ENCODE measurements around the gene MMP1.

MMP1 gene

DNA sequence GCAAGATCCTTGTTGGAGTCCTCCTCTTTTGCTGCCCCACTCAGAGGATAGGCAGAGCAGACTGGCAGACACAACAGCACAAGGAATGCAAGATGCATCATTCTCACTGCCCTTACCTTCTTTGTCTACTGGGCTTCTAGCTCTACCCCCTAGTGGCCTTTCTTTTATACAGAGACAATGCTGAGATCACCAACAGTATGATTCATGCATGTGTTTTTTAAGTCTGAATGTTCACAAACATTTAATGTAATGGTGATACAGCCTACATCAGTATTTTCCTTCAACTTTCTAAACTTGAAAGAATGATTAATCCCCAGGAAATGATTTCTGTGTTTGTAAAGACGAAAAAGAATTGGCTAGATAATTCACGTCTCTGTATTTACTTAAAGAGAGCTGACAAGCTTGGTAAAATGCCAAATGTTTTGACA, 17.5 kb downstream of the MMP1 start, which contains the start of gene MMP10:
Gene MMP10, minus strand, starts transcription at position 138 of the 428 bp plus-strand sequence. Its CDS starts 37 bp downstream, at position 101.
- peak within 1 kb of the TSS; percentile 16; the same call in 1 of the 2 replicates for H3K27ac ChIP-seq
- TF ChIP-seq ZFX (IDR thresholded peaks at IDR 0.05; ENCODE audit: borderline replicate concordance), result no peak
- TF ChIP-seq, protein P1, sequence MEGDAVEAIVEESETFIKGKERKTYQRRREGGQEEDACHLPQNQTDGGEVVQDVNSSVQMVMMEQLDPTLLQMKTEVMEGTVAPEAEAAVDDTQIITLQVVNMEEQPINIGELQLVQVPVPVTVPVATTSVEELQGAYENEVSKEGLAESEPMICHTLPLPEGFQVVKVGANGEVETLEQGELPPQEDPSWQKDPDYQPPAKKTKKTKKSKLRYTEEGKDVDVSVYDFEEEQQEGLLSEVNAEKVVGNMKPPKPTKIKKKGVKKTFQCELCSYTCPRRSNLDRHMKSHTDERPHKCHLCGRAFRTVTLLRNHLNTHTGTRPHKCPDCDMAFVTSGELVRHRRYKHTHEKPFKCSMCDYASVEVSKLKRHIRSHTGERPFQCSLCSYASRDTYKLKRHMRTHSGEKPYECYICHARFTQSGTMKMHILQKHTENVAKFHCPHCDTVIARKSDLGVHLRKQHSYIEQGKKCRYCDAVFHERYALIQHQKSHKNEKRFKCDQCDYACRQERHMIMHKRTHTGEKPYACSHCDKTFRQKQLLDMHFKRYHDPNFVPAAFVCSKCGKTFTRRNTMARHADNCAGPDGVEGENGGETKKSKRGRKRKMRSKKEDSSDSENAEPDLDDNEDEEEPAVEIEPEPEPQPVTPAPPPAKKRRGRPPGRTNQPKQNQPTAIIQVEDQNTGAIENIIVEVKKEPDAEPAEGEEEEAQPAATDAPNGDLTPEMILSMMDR (IDR thresholded peaks at IDR 0.05), result peak; percentile 81

DNA sequence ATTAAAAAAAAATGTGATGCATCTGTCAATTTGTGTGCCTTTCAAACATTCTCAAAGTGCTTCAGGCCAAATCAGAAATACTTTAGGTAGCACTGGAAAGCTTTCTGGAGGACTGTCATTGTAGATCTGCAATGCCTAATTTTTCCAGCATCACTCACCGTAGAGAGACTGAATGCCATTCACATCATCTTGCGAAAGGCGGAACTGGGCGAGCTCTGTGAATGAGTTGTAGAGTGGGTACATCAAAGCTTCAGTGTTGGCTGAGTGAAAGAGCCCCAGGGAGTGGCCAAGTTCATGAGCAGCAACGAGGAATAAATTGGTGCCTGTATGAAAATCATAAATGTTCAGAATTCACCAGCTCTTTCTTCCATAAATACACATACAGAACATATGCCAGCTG, 21.5 kb downstream of the MMP1 start:
- no peak overlapping the region for H3K27ac ChIP-seq
- TF ChIP-seq, protein P1 (IDR thresholded peaks at IDR 0.05), result no peak
- no peak for TF ChIP-seq ZFX (IDR thresholded peaks at IDR 0.05; ENCODE audit: borderline replicate concordance)

DNA sequence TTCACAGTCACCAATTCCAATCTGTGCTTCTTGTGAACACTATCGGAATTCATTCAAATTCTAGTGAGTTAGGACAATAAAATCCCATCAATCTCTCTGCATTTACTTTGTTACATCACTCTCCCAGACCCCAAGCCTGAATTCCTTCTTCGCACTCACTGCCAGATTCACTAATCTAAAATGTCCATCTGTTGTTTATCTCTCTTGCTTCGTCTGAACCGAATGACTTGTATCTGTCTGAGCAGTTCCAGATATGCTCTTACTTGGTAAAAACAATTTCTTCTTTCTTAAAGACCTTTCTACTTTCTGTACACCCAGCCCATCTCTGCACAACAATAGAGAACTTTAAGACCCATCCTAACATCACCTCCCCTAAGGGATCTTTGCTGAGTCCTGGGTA, 24.6 kb downstream of the MMP1 start:
- no peak for TF ChIP-seq ZFX (IDR thresholded peaks at IDR 0.05; ENCODE audit: borderline replicate concordance)
- TF ChIP-seq, protein P1 (IDR thresholded peaks at IDR 0.05), result no peak
- H3K27ac ChIP-seq, result no peak overlapping the region

DNA sequence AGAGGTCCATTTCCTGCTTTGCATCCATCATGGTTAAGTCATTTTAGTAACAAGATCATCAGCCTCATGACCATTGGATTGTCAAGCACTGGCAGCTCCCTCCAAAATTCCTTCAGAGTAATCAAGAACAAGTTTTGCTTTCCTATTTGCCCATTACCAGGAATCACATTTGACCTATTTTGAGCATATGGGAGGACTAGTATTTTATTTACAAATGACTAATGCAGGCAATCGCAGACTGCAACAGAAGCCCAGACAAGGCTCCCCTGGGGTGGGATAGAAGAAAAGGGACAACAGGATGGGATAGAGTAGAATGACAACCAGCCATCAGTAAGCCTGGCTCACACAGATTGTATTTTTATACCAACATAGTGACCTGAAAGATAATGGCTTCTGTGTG, 26.6 kb downstream of the MMP1 start:
- no peak overlapping the region for H3K27ac ChIP-seq
- TF ChIP-seq, protein P1 (IDR thresholded peaks at IDR 0.05), result no peak

DNA sequence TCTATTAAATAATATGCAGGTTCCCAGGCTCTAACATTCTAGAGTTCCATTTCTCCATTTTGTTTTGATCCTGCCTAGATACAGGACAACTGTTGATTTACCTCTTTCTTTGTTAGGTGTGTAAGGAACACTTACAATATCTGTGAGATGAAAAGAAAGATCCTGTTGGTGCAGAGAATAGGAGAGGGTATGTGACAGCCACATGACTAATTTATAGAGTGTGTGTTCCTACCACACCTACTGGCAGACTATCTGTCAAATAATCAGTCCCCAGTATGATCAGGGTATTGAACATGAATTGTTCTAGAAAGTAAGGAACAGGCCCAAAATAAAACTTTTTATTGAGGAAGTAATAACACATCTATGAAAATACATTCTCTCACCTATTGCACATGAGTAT, 27.8 kb downstream of the MMP1 start:
- TF ChIP-seq, protein P1 (IDR thresholded peaks at IDR 0.05), result no peak
- no peak for TF ChIP-seq ZFX (IDR thresholded peaks at IDR 0.05; ENCODE audit: borderline replicate concordance)
- H3K27ac ChIP-seq, result no peak overlapping the region

DNA sequence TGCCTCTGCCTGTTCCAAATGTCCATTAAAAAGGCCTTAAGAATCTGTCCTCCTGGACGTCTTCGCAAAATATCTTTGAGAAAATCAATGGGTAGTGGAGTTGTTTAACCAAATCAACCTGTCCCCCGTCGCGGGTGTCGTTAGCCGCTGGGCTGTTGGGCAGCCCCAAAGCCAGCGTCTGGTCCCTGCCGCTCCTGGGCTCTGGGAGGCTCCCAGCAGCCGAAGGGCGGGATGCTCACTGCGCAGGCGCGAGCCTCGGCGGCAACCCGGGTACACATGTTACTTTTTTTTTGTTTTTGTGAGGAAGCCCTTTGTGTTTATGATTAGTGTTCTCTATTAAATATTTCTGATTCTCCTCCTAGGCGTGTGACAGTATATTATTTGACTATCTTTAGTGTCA, 30.2 kb downstream of the MMP1 start:
- TF ChIP-seq, protein P1 (IDR thresholded peaks at IDR 0.05), result no peak
- TF ChIP-seq ZFX (IDR thresholded peaks at IDR 0.05; ENCODE audit: borderline replicate concordance), result no peak
- no peak overlapping the region for H3K27ac ChIP-seq

DNA sequence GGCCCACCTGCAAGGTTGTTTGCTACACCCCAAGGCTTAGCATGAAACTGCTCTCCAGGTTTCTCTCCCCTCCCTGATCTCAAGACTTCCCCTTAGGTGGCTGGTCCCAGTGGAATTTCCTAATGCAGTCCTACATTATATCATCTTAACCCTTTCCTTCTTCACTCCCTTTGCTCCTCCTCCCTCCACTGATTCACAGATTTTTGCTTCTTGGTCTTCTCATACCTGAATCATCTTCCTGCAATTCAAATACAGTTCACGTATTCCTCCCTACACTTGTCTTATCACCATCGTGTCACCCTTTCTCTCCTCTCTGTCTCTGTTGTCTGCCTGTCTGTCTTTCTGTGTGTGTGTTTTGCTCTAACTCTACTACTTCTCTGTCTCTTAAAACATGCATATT, 34.5 kb downstream of the MMP1 start:
- TF ChIP-seq ZFX (IDR thresholded peaks at IDR 0.05; ENCODE audit: borderline replicate concordance), result no peak
- TF ChIP-seq, protein P1 (IDR thresholded peaks at IDR 0.05), result no peak
- no peak overlapping the region for H3K27ac ChIP-seq
